HL-60 (cell line): ENCODE results near the gene TRIM68.

ENCODE experiments used
- DNase-seq, 2 experiments: peaks; one replicate each; pipeline ENCODE4 v3.0.0-alpha.2; 2010 to 2020; ENCODE audit warnings: low read depth in 1 of 2, low spot score in 1 of 2
- H3K27ac ChIP-seq: fragments of 250-450 bp; sonication (Bioruptor Pico); replicated peaks from 2 replicates; pipeline ENCODE4 v1.5.1; 2020; ENCODE audit warnings: mild to moderate bottlenecking, moderate library complexity
- H3K27me3 ChIP-seq: fragments of 250-450 bp; sonication (Bioruptor Pico); 2 replicates; pipeline ENCODE4 v1.5.1; 2021; ENCODE audit warnings: mild to moderate bottlenecking, moderate library complexity; ENCODE audit not compliant: insufficient read depth, poor library complexity, severe bottlenecking
- H3K4me3 ChIP-seq: replicated peaks from 2 replicates; pipeline ENCODE4 v1.5.1; 2011; ENCODE audit warnings: mild to moderate bottlenecking, control low read depth, low read length; ENCODE audit not compliant: insufficient read depth
- CTCF ChIP-seq: IDR thresholded peaks from one replicate; pipeline ENCODE4 v1.5.1; 2011; ENCODE audit warnings: low read length, control low read depth, inconsistent platforms; ENCODE audit not compliant: insufficient read depth
- GABPA ChIP-seq: IDR thresholded peaks from 2 replicates; pipeline ENCODE4 v1.6.1; 2012; ENCODE audit warnings: low read depth
- POLR2AphosphoS5 ChIP-seq: IDR thresholded peaks from 2 replicates; pipeline ENCODE4 v1.6.1; 2012; ENCODE audit warnings: low read depth
- REST ChIP-seq: IDR thresholded peaks from 2 replicates; pipeline ENCODE4 v1.6.1; 2012; ENCODE audit warnings: low read depth; ENCODE audit not compliant: insufficient replicate concordance
- SPI1 ChIP-seq: IDR thresholded peaks from 2 replicates; pipeline ENCODE4 v1.6.1; 2012; ENCODE audit warnings: low read depth, mild to moderate bottlenecking, borderline replicate concordance

TRIM68 gene

GRCh38 chr11:4645974-4646373 is 37.9 kb upstream of the TRIM68 start:
- Histone ChIP-seq H3K4me3 (no peak overlapping the region), H3K27me3 (peaks cover 5% of the 10 kb centered on the region), H3K27ac (no peak overlapping the region)
- TF ChIP-seq REST, result no peak
- TF ChIP-seq SPI1, result no peak
- no peak for TF ChIP-seq POLR2AphosphoS5
- TF ChIP-seq CTCF, result no peak
- no peak for TF ChIP-seq GABPA
- no peak for DNase-seq

GRCh38 chr11:4644233-4644632 is 36.2 kb upstream of the TRIM68 start:
- DNase-seq, result no peak
- Histone ChIP-seq H3K4me3 (no peak overlapping the region), H3K27me3 (peaks cover 3% of the 10 kb centered on the region), H3K27ac (no peak overlapping the region)
- TF ChIP-seq REST, result no peak
- TF ChIP-seq SPI1, result no peak
- no peak for TF ChIP-seq POLR2AphosphoS5
- no peak for TF ChIP-seq CTCF
- TF ChIP-seq GABPA, result no peak

- Histone ChIP-seq H3K4me3 (no peak within 1 kb of the TSS), H3K27me3 (peaks cover 2% of the 10 kb centered on the region), H3K27ac (no peak within 1 kb of the TSS)
- DNase-seq, result no peak
- TF ChIP-seq POLR2AphosphoS5, result no peak
- no peak for TF ChIP-seq REST
- no peak for TF ChIP-seq GABPA
Measured at GRCh38 chr11:4643682-4644081, 35.7 kb upstream of the TRIM68 start, which contains the start of gene OR51E1. Gene OR51E1 (plus strand): TSS chr11:4643982. CDS start chr11:4652527, 8,545 bp downstream.

- H3K27ac ChIP-seq, result no peak overlapping the region
- peaks cover 2% of the 10 kb centered on the region for H3K27me3 ChIP-seq
- no peak overlapping the region for H3K4me3 ChIP-seq
- TF ChIP-seq SPI1, result no peak
- no peak for TF ChIP-seq GABPA
- DNase-seq, result no peak
Measured at GRCh38 chr11:4643076-4643475, 35.0 kb upstream of the TRIM68 start.
